HG02678 (cell line): ENCODE data around the gene CDC42.

Experiments
- ATAC-seq: cut with Tn5 transposase; IDR thresholded peaks from one replicate; pipeline ENCODE4 v1.9.1; 2021; ENCODE audit warnings: mild to moderate bottlenecking, moderate library complexity; ENCODE audit not compliant: unreplicated experiment

Gene CDC42

DNA sequence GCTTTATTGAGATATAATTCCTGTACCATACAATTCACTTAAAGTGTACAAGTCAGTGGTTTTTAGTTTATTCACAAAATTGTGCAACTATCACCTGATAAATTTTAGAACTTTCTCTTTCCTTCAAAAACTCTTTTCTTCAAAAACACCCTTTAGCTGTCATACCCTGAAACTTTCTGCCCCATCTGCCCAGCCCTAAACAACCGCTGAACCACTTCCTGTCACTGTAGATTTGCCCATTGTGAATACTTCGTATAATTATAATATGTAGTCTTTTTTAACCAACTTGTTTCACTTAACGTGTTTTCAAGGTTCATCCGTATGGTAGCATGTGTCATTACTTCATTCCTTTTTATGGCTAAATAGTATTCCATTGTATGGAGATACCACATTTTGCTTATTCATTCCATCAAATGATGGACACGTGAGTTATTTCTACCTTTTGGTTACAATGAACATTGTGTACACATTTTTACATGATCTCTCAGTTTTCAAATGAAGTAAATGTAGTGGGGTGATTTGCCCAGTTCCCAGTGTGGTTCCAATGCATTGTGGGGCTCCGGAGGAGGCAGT lies 52.4 kb downstream of the CDC42 start:
- no peak for ATAC-seq

- no peak for ATAC-seq
Measured at GRCh38 chr1:22105611-22106207, 53.2 kb downstream of the CDC42 start.

DNA sequence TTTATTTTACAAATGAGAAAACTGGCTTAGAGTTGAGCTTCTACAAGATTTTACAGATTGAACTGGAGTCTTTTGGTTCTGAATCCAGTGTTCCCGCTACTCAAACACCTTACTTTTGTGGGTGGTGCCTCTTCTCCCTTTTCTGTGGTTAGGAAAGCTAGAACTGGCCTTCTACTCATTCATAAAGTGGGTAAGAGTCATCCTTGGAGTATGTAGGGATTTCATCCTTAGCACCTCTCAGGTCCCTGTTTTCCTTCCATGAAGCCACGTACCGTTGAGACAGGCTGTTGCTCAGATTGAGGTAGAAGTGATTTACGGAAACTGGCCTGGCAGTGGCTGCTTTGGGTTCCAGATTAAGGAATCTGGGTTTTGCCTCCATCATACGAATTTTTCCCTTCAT lies 54.6 kb downstream of the CDC42 start:
- ATAC-seq = no peak

- ATAC-seq = no peak
Measured at GRCh38 chr1:22108339-22109105, 56.0 kb downstream of the CDC42 start.

GRCh38 chr1:22110016-22110415 lies 57.5 kb downstream of the CDC42 start:
- no peak for ATAC-seq

DNA sequence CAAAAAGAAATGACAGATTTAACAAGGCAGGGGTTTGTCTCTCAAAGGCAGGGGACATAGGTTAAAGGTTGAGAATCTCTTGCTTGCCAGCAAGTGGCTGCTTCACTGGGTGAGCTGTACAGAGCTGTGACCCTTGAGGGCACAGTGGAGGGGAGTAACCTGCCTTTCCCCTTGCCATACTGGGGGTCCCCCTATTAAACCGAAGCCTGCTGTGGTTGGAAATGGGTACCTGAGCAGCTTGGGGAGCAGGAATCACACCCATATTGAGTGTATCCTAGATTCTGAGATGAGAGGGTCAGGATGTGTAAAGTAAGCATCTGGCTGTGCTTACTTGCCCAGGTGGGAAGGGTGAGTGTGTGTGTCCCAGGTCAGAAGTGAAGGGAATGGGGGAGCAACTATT lies 58.6 kb downstream of the CDC42 start:
- ATAC-seq = no peak

DNA sequence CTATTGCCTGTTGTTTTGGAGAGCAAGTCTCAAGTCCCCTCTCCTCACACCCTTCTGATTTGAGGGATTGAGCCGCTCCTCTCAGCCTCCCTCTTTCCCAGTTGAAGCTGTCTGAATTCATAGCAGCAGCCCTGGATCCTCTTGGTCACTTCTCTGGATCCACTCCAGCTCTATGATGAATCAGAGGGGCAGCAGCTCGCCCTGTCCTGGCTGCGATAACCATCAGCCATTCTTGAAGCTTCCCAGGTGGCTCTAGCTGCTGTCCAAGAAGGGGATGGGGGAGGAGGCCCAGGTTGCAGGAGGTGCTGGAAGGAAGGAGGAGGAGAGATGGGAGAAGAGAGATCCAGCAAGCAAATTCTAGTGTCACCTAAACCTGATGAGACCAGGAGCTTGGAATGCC lies 59.1 kb downstream of the CDC42 start:
- ATAC-seq = no peak

DNA sequence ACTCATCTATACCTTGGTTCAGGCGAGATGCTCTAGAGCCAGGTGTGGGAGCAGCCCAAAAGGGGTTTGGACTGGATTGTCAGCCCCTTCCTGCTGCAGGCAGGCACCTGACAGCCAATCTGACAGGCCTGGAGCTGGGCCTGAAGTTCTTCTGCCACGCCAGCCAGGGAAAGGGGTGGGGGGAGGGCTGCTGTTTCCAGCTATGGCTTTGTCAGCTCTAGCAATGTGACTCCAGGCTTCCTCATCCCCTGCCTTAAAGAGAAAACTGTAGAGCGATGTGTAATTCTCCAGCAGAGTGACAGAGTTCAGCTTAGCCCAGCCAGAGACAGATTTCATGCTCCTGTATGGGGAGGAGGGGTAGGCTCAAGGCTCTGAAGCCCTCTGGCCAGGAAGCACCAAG lies 60.0 kb downstream of the CDC42 start:
- ATAC-seq = no peak

- ATAC-seq = no peak
Measured at GRCh38 chr1:22114083-22115012, 61.8 kb downstream of the CDC42 start.

DNA sequence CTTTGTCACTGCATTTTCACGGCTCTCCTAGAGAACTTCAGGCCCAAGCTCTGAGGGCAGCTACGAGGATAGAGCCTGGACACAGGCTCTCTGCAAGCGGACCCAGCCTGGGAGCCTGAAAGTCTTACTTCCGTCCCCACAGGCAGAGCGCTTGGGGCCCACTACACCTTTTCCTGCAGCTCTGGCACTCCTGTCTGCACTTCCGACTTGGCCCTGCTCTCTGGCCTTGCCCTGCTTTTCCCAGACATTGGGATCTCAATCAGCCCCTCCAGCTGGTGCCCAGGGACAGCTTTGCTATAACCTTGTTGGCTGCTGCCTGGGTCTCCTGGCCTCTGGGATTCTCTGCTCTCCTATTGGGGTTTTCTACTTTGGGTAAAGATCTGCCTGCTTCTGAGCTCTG lies 62.8 kb downstream of the CDC42 start:
- no peak for ATAC-seq

GRCh38 chr1:22117238-22117637 lies 64.7 kb downstream of the CDC42 start:
- ATAC-seq = no peak

DNA sequence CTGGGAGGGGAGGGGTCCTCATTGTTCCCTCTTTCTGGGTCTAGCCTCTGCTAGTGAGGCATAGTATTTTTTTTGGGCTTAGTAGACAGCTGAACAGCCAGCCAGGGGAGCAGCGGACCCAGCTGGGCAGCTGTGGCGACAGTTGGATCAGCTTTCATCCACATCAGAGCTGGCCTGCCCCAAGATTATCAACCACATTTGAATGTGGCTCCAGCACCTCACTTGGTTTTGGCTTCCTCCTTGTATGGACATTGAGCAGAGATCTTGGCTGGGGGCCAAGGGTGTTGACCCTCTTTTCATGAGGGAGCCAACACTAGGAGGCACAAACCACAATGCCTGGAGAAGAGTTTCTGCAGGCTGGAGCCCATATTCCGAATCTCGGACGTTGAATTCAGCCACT lies 65.3 kb downstream of the CDC42 start:
- no peak for ATAC-seq

- no peak for ATAC-seq
Measured at GRCh38 chr1:22118291-22118992, 65.9 kb downstream of the CDC42 start.

DNA sequence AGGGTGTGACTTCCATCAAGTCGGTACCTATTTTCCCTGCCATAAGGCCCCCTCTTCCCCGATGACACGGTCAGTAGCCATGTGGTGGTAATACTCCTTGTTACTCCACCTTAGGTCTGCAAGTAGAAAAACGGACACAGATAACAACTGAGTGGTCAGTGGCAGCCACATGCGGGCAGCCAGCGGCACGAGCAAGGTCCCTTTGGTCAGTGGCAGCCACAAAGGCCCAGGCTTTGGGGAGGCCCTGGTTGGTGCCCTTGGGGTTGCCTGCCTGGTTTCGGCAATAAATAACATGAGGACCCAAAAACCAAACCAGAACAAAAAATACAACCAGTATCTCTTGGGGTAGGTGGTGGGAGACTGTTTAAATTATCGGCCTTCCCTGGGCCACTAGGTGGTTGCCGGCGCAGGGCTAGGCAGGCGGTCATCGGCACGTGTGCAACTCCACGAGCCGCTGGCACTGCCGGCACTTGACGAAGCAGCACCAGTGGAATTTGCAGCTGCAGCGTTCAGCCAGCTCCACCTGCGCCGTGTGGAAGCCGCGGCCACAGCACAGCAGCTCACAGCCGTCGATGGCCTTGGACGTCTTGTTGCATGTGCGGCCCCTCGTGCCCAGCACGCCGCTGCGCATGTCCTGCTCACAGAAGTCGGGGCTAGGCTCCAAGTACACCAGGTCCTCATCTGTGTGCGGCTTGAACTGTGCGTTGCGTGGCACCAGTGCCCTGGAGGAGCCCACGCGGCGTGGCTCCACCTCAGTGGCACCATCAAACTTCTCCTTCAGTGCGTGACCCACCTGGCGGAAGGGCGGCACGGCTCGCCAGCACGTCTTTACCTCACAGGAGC lies 67.3 kb downstream of the CDC42 start:
- ATAC-seq = no peak

DNA sequence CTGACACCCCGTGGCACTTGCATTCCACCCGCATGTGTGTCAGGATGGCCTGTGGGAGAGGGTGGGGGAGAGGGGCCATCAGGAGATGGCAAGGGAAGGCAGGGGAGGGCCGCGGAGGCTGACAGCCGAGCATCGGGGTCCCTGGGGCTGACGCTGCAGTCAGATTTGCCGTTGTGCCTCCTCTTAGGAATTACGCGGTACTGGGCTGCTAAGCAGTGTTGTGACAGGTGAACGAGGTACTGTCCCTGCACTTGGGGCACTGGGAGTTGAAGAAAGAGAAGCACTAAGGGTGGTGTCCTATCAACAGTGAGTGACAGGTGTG lies 67.9 kb downstream of the CDC42 start:
- no peak for ATAC-seq

GRCh38 chr1:22121421-22121911 lies 69.0 kb downstream of the CDC42 start:
- no peak for ATAC-seq

DNA sequence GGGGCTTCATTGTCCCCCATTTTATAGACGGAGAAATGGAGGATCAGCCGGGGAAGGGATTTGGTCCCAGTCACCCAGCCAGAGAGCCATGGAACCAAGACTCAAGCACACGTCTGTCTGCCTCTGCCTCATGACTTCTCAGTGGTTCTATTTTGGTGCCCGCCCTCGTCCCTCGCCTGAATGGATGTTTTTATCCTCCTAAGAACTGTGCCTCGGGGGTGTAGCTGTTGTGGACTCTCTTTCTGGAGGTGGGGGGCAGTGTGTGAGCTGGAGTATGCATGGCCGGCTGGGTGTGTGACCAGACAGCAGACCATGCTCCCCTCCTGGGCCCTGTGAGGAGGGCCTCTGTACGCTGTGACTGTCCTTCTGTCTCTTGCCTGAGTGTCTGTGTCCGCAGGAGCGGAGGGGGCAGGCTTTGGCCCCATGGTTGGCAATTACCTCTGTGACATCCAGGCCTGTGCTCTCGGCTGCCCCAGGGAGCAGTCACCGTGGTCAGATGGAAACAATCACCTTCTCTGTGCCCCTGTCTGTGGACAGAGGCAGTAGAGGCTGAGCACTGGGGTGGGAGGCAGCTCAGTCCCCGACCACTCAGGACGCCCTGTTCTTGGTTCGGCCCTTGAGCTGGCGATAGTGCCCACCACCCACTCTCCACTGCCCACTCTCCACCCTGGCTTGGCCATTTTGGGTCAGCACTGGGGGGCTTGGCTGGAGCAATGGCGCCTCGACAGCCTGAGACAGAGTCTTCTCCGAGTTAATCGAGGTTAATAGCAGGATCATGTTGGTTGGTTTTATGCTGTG lies 70.0 kb downstream of the CDC42 start:
- no peak for ATAC-seq

GRCh38 chr1:22123071-22123390 lies 70.5 kb downstream of the CDC42 start:
- no peak for ATAC-seq

DNA sequence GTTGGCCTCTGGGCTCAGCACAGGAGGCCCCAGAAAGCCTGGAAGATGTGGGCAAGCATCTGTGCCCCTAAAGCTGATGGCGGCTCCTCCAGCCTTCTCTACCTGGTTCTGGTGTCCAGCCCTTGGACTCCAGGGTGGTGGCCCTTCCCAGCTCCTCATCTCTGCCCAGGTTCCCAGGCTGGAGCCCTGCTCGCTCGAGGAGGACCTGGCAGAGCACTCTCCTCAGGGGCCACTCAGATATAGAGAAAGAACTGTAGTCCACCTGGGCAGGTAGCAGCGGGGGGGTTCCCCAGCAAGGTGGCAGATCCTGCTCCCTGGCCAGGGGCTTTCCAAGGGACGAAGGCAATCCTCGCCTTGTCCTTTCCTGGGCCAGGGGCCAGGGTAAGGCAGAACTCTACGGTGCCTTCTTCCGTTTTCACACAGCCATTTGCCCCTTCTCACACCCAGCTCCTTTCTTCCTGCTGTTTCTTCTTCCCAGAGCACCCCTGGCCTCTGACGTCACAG lies 71.4 kb downstream of the CDC42 start:
- no peak for ATAC-seq
